Common myeloid progenitor, CD34-positive (primary cell): ENCODE results near the gene DOCK10.

Experiments used
- CTCF ChIA-PET: fragments of 350-600 bp; sonication (Branson Sonifier 250); formaldehyde crosslinking; loops from one replicate; lab custom pipeline; 2021; ENCODE audit warnings: antibody characterized with exemption; lab: Charles Lee
- POLR2A ChIA-PET: fragments of 350-600 bp; sonication (Branson Sonifier 250); formaldehyde crosslinking; loops from one replicate; lab custom pipeline; 2021; ENCODE audit warnings: antibody characterized with exemption; lab: Charles Lee
- DNase-seq, 3 donors: peaks; one replicate each; pipeline versions ENCODE4 v3.0.0 to v3.0.0-alpha.2; 2013
- H3K27ac ChIP-seq, 2 experiments: 1 replicate in 1 of 2; 2 replicates in 1 of 2; pipeline ENCODE4 v1.7.0; 2013; ENCODE audit warnings: inconsistent platforms in 2 of 2, low read length in 2 of 2, mild to moderate bottlenecking in 2 of 2, low read depth in 1 of 2, moderate library complexity in 1 of 2; ENCODE audit not compliant: severe bottlenecking in 2 of 2, insufficient read depth in 1 of 2, poor library complexity in 1 of 2
- H3K27me3 ChIP-seq, 5 experiments: replicated peaks in 2 of 5; 1 replicate in 3 of 5; 2 replicates in 2 of 5; pipeline versions ENCODE4 v1.6.1 to v1.7.0; 2013; ENCODE audit warnings: low read length in 4 of 5, mild to moderate bottlenecking in 2 of 5, moderate library complexity in 2 of 5, inconsistent platforms in 1 of 5; ENCODE audit not compliant: insufficient read depth in 5 of 5, control insufficient read depth in 4 of 5
- H3K36me3 ChIP-seq, 4 experiments: 1 replicate in 2 of 4; 2 replicates in 2 of 4; pipeline versions ENCODE4 v1.6.1 to v1.7.0; 2013; ENCODE audit warnings: low read length in 3 of 4, control low read depth in 1 of 4, mild to moderate bottlenecking in 1 of 4; ENCODE audit not compliant: control insufficient read depth in 4 of 4, insufficient read depth in 4 of 4
- H3K4me1 ChIP-seq, 4 experiments: 1 replicate in 3 of 4; 2 replicates in 1 of 4; pipeline versions ENCODE4 v1.6.1 to v1.7.1; 2013; ENCODE audit warnings: low read length in 3 of 4, mild to moderate bottlenecking in 3 of 4, control low read depth in 1 of 4, inconsistent platforms in 1 of 4, moderate library complexity in 1 of 4; ENCODE audit not compliant: control insufficient read depth in 4 of 4, insufficient read depth in 4 of 4; ENCODE audit errors: control extremely low read depth in 1 of 4
- H3K4me3 ChIP-seq, 7 experiments: 1 replicate in 4 of 7; 2 replicates in 3 of 7; pipeline versions ENCODE4 v1.5.1 to v1.7.0; 2013; ENCODE audit warnings: mild to moderate bottlenecking in 7 of 7, low read length in 6 of 7, moderate library complexity in 6 of 7, inconsistent platforms in 2 of 7, low read depth in 2 of 7, control low read depth in 1 of 7; ENCODE audit not compliant: insufficient read depth in 4 of 7, control insufficient read depth in 1 of 7; ENCODE audit errors: extremely low read depth in 1 of 7
- H3K9me3 ChIP-seq, 5 experiments: 1 replicate in 4 of 5; 2 replicates in 1 of 5; pipeline versions ENCODE4 v1.6.1 to v1.7.1; 2013; ENCODE audit warnings: low read length in 4 of 5, mild to moderate bottlenecking in 2 of 5, inconsistent platforms in 1 of 5, low read depth in 1 of 5, moderate library complexity in 1 of 5; ENCODE audit not compliant: control insufficient read depth in 4 of 5, insufficient read depth in 2 of 5; ENCODE audit errors: control extremely low read depth in 1 of 5
- WGBS: methylation state at CpG from one replicate; pipeline ENCODE4 v1.1.5; 2013; ENCODE audit not compliant: insufficient coverage; 5-methylcytosine and 5-hydroxymethylcytosine counted together

Gene DOCK10

DNA sequence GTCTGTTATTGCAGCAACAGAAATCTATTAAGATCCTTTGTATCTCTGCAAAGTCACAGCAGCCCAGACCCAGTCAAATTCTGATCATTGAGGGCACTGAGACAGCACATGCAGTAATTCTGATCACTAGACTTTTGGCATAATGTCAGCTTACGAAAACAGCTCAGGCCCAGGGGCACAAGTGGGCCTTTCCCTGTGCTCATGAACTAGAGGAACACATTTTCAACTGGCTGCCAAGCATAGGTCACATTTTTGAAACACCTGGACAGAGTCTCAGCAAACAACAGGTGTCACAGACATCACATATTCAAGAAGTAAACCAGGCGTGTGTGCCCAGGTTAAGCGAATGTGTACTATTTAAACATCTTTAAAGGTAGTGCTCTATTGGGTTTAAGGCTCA, 13.7 kb downstream of the DOCK10 start:
- Histone ChIP-seq H3K27me3 (no peaks in the 10 kb centered on the region), H3K4me1 (peaks cover 25 to 58% (median 43%) of the 10 kb centered on the region in 4 experiments), H3K4me3 (no peak overlapping the region), H3K27ac (no peak overlapping the region), H3K9me3 (no peaks in the 10 kb centered on the region), H3K36me3 (no peaks in the 10 kb centered on the region)
- POLR2A ChIA-PET = interaction anchor here (0.7 kb wide), 1 partner anchor 11 kb away, joined by 3 read pairs; no protein-coding TSS in a partner anchor
- WGBS = 96% methylated on average over 3 of the region's 3 CpGs
- no peak for DNase-seq
- CTCF ChIA-PET = no interaction called here

DNA sequence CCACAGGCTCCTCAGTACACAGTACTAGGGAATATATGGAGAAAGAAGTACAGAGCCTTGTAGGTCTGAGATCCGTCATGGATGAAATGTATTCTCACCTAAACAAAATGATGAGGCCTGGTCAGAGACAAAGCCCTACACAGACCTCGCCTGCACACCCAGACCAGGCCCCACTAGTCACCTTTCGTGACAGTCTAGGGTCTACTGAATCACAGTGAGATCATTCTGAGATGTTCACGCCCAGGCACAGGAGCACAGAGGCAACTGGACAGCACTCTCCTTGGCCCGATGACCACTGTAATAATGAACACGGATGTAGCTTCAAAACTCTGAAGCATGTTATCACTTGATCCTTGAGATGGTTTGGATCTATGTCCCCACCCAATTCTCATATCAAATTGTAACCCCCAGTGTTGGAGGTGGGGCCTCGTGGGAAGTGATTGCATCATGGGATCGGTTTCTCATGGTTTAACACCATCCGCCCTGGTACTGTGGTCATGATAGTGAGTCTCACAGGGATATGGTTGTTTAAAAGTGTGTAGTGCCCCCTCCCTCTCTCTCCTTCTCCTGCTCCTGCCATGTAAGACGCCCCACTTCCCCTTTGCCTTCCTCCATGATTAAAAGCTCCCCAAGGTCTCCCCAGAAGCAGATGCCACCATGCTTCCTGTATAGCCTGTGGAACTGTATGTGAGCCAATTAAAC, 15.1 kb downstream of the DOCK10 start:
- 100% methylated on average over 6 of the region's 10 CpGs for WGBS
- H3K4me3 ChIP-seq = peak overlapping the region in 1 of 7 experiments; percentile 10
- H3K4me1 ChIP-seq = peaks cover 23 to 57% (median 43%) of the 10 kb centered on the region in 4 experiments
- no peaks in the 10 kb centered on the region for H3K36me3 ChIP-seq
- no peak overlapping the region for H3K27ac ChIP-seq
- ChIA-PET CTCF (interaction anchor here (1.0 to 1.8 kb wide), 4 partner anchors 11 to 18 kb away, joined by 3 to 7 read pairs (median 4); no protein-coding TSS in a partner anchor), POLR2A (interaction anchor here (1.5 kb wide), 1 partner anchor 13 kb away, joined by 6 read pairs; no protein-coding TSS in a partner anchor)
- no peaks in the 10 kb centered on the region for H3K9me3 ChIP-seq
- no peaks in the 10 kb centered on the region for H3K27me3 ChIP-seq
- peak in 2 of 3 donors; percentile 46 to 54 for DNase-seq

DNA sequence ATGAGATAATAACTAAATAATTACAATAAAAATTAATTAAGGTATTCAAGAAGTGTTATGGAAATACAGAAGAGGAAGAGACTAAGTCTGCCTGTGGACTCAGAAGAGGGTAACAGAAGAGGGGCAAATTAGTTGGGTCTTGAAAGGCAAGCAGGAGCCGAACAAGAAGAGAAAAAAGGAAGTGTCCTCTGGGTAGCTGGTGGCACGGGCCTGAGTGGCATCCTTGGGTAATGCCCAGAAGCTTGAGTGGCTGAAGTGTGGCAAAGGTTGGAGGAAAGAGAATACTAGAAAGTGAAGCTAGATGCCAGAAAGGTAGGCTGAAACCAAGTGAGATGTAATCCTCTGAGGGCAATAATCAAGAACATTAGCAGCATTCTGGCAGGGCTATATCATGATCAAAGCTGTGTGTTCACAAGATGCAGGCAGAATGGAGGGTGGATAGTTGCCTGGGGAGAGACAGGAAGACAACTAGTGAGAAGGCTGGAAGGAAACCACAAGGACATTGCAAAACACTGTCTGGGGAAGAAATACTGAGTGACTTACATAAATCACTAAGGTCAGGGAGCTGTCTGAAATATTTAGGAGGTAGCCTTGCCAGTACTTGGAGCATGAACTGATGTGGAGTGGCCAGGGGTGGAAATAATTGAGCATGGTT, 16.2 kb downstream of the DOCK10 start:
- Histone ChIP-seq H3K36me3 (no peaks in the 10 kb centered on the region), H3K4me1 (peaks cover 24 to 48% (median 38%) of the 10 kb centered on the region in 4 experiments), H3K27me3 (no peaks in the 10 kb centered on the region), H3K9me3 (no peaks in the 10 kb centered on the region), H3K27ac (peak overlapping the region in 1 of 2 experiments; percentile 15), H3K4me3 (peak overlapping the region in 4 of 7 experiments; percentile 13 to 55 (median 42))
- WGBS = 0% methylated on average over 2 of the region's 2 CpGs
- ChIA-PET POLR2A (interaction anchor here (0.6 to 1.5 kb wide), 3 partner anchors 14 to 115 kb away, joined by 3 to 6 read pairs (median 3); no protein-coding TSS in a partner anchor), CTCF (interaction anchor here (1.0 to 2.1 kb wide), 10 partner anchors 11 to 248 kb away, joined by 3 to 7 read pairs (median 4); no protein-coding TSS in a partner anchor)
- DNase-seq = peak; percentile 69 to 92 (median 86)

DNA sequence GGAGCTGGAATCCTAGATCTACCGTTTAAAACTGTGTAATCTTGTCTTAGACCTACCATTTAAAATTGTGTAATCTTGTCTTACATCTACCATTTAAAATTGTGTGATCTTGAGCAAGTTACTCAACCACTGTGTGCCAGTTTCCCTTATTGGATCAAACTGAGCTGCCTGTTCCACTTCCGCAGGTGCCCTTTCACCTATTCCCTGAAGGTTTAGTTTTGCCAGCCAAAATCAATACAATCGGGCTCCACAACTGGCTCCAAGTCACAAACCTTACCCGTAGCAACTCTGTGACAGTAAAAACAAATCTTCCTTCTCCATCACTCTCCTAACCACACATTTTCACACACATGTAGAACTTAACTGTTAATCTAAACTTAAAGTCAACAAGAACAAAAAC, 20.1 kb downstream of the DOCK10 start:
- no peak for DNase-seq
- Histone ChIP-seq H3K4me3 (no peak overlapping the region), H3K27me3 (no peaks in the 10 kb centered on the region), H3K27ac (no peak overlapping the region), H3K36me3 (no peaks in the 10 kb centered on the region), H3K9me3 (no peaks in the 10 kb centered on the region), H3K4me1 (peaks cover 21 to 42% (median 32%) of the 10 kb centered on the region in 4 experiments)
- 69% methylated on average over 3 of the region's 4 CpGs for WGBS
- POLR2A ChIA-PET = no interaction called here
- CTCF ChIA-PET = interaction anchor here (2.0 to 2.2 kb wide), 2 partner anchors 14 to 18 kb away, joined by 8 to 12 read pairs; no protein-coding TSS in a partner anchor

DNA sequence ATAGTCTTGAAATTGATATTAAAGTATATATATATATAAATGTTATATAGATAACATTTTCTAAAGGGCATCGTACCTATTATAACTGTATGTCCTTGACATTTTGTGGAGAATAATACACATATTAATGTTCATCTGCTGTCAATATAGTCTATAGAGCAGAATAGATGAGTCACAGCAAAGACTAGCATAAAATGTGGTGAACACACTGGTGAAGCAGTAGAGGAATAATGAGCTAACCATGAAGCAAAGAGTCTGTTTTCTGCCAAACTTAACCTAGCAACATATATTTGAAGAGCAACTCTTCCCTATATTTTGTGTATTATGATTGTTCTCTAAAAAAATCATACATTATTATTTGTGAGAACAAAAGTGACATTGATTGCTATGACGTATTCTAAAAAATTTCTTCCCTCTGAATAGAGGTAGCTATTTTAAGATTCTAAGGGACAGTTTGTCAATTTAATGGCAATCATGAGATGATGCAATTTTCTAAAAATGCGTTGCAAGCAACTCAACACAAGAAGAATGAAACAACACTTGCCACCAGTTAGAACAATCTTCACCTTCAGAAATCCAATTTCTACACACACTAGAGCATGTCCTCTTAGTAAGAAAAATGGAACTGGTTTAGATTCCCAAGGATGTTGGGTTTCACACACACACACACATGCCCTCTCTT, 22.0 kb downstream of the DOCK10 start:
- H3K36me3 ChIP-seq = no peaks in the 10 kb centered on the region
- CTCF ChIA-PET = interaction anchor here (1.3 to 2.0 kb wide), 3 partner anchors 18 to 22 kb away, joined by 3 to 8 read pairs (median 5); partner anchors contain the start of gene DOCK10
- peak in 1 of 3 donors; percentile 36 for DNase-seq
- no peak overlapping the region for H3K4me3 ChIP-seq
- peaks cover 12 to 24% (median 15%) of the 10 kb centered on the region in 4 experiments for H3K4me1 ChIP-seq
- H3K27ac ChIP-seq = no peak overlapping the region
- POLR2A ChIA-PET = no interaction called here
- WGBS = no CpG with 5 or more reads among the region's 3 CpGs
- no peaks in the 10 kb centered on the region for H3K27me3 ChIP-seq
- H3K9me3 ChIP-seq = no peaks in the 10 kb centered on the region

DNA sequence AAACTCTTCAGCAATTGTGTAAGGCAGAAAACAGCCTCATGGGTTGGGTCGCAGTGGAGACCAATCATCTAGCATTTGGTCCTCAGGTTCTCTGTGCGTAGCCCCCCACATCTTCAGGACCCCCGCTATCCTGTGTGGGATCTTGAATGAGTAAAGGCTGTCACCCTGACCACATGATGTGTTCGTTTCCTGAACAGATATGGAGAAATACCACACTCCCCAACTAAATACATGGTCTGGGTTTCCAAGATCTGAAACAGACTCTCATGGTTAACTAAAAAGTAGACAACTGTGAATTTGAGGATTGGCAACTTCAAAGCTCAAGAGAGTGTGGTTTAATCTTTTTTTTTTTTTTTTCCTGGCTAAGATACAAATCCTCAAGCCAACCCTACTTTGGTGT, 23.2 kb downstream of the DOCK10 start:
- CTCF ChIA-PET = interaction anchor here (0.6 to 1.3 kb wide), 3 partner anchors 12 to 143 kb away, joined by 3 read pairs; partner anchors contain the start of gene DOCK10
- H3K27me3 ChIP-seq = no peaks in the 10 kb centered on the region
- H3K4me1 ChIP-seq = peaks cover 7 to 21% (median 12%) of the 10 kb centered on the region in 4 experiments
- WGBS = no CpG with 5 or more reads among the region's 4 CpGs
- POLR2A ChIA-PET = no interaction called here
- no peaks in the 10 kb centered on the region for H3K36me3 ChIP-seq
- peak overlapping the region in 1 of 7 experiments; percentile 42 for H3K4me3 ChIP-seq
- peak; percentile 16 to 72 (median 46) for DNase-seq
- H3K27ac ChIP-seq = no peak overlapping the region
- no peaks in the 10 kb centered on the region for H3K9me3 ChIP-seq
